T-helper 2 cell treated with Interferon-gamma antibody and Interleukin-4, amounts not matched to agents 5 μg/mL and 100 μg/mL, for 36 hours (primary cell): ENCODE data around the gene EXD3.
"Not testable (repeated sequence)": the region's sequence is repeated elsewhere in the genome, so short reads cannot be mapped to it uniquely, and the experiment has no call there.

Experiments
- DNase-seq: peaks from one replicate; pipeline ENCODE4 v3.0.0; 2021; ENCODE audit warnings: low spot score
- H3K27ac Mint-ChIP-seq: one replicate; pipeline ENCODE4 v1.8.0; 2021; ENCODE audit warnings: mild to moderate bottlenecking, mixed read lengths
- H3K27me3 Mint-ChIP-seq: one replicate; pipeline ENCODE4 v1.8.0; 2021; ENCODE audit warnings: low read depth, mixed read lengths
- H3K36me3 Mint-ChIP-seq: one replicate; pipeline ENCODE4 v1.8.0; 2021; ENCODE audit warnings: low read depth, mixed read lengths
- H3K4me1 Mint-ChIP-seq: one replicate; pipeline ENCODE4 v1.8.0; 2021; ENCODE audit warnings: low read depth, mixed read lengths
- H3K4me3 Mint-ChIP-seq: one replicate; pipeline ENCODE4 v1.8.0; 2022; ENCODE audit warnings: mild to moderate bottlenecking, moderate library complexity, mixed read lengths
- H3K9me3 Mint-ChIP-seq: one replicate; pipeline ENCODE4 v1.8.0; 2021; ENCODE audit warnings: mixed read lengths

Gene EXD3

DNA sequence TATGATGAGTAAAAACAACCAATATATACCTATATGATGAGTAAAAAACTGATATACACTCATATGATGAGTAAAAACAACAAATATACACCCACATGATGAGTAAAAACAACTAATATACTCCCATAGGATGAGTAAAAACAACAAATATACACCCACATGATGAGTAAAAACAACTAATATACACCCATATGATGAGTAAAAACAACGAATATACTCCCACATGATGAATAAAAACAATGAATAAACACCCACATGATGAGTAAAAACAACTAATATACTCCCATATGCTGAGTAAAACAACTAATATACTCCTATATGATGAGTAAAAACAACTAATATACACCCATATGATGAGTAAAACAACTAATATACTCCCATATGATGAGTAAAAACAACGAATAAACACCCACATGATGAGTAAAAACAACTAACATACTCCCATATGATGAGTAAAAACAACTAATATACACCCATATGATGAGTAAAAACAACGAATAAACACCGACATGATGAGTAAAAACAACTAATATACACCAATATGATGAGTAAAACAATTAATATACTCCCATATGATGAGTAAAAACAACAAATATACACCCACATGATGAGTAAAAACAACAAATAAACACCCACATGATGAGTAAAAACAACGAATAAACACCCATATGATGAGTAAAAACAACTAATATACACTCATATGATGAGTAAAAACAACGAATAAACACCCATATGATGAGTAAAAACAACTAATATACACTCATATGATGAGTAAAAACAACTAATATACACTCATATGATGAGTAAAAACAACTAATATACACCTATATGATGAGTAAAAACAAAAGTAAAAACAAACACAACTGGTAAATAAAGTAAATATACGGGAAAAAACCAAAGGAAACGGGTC, 95.1 kb downstream of the EXD3 start:
- H3K9me3 Mint-ChIP-seq = peaks cover 22% of the 10 kb centered on the region
- not testable (repeated sequence) for H3K27me3 Mint-ChIP-seq, DNase-seq, H3K36me3 Mint-ChIP-seq, H3K4me3 Mint-ChIP-seq, H3K4me1 Mint-ChIP-seq
- H3K27ac Mint-ChIP-seq = peak overlapping the region; percentile 26

DNA sequence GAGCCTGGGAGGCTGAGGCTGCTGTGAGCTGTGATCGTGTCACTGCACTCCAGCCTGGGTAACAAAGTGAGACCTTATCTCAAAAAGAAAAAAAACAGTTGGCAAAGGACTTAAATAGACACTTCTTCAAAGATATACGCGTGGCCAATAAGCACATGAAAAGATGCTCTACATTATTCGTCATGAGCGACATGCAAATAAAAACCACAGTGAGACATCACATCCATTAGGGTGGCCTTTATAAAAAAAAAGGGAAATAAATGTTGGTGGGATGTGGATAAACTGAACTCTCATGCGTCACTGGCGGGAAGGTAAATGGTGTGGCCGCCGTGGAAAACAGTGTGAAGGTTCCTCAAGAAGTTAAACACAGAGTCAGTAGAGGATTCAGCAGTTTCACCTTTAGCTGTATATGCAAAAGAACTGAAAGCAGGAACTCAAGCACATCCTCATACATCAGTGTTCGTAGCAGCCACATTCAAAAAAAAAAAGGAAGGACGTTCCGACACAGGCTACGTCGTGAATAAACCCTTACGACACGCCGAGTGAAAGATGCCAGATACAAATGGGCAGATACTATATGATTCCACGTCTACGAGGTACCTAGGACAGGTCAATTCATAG, 96.4 kb downstream of the EXD3 start:
- peaks cover 22% of the 10 kb centered on the region for H3K9me3 Mint-ChIP-seq
- peaks cover 1% of the 10 kb centered on the region for H3K36me3 Mint-ChIP-seq
- H3K4me1 Mint-ChIP-seq = peaks cover 8% of the 10 kb centered on the region
- H3K4me3 Mint-ChIP-seq = peak overlapping the region; percentile 72
- H3K27me3 Mint-ChIP-seq = peaks cover 5% of the 10 kb centered on the region
- peak overlapping the region; percentile 80 for H3K27ac Mint-ChIP-seq
- no peak for DNase-seq

DNA sequence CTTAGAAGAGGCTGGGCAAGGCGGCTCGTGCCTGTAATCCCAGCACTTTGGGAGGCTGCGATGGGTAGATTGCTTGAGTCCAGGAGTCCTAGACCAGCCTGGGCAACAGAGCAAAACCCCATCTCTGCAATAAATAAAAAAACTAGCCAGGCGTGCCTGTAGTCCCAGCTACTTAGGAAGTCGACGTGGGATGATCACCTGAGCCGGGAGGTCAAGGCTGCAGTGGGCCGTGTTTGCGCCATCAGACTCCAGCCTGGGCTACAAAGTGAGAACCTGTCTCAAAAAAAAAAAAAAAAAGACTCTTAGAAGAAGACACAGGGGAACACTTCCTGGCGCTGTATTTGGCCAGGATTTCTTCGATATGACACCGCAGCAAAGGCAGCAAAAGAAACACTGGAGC, 97.2 kb downstream of the EXD3 start:
- Mint-ChIP-seq H3K27ac (no peak overlapping the region), H3K9me3 (peaks cover 22% of the 10 kb centered on the region), H3K36me3 (peaks cover 1% of the 10 kb centered on the region), H3K4me3 (no peak overlapping the region), H3K4me1 (peaks cover 8% of the 10 kb centered on the region), H3K27me3 (peaks cover 5% of the 10 kb centered on the region)
- no peak for DNase-seq

DNA sequence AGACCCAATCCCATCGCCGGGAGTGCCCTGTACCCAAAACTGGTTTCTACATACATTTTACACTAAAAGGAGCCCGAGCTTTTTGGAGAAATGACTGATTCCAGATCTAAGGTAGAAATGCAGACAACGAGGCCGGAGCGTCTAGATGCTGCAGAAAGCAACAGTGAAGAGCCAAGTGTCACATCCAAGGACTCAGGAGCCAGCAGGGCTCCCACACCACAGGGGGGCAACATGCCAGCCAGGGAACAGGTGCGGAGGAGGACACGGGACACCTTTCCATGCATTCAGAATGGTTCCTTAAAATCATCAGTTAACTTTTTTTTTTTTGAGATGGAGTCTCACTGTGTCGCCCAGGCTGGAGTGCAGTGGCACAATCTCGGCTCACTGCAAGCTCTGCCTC, 97.8 kb downstream of the EXD3 start:
- Mint-ChIP-seq H3K27me3 (peaks cover 5% of the 10 kb centered on the region), H3K36me3 (peaks cover 1% of the 10 kb centered on the region), H3K4me1 (peaks cover 11% of the 10 kb centered on the region), H3K4me3 (no peak overlapping the region), H3K27ac (no peak overlapping the region), H3K9me3 (peaks cover 15% of the 10 kb centered on the region)
- no peak for DNase-seq

DNA sequence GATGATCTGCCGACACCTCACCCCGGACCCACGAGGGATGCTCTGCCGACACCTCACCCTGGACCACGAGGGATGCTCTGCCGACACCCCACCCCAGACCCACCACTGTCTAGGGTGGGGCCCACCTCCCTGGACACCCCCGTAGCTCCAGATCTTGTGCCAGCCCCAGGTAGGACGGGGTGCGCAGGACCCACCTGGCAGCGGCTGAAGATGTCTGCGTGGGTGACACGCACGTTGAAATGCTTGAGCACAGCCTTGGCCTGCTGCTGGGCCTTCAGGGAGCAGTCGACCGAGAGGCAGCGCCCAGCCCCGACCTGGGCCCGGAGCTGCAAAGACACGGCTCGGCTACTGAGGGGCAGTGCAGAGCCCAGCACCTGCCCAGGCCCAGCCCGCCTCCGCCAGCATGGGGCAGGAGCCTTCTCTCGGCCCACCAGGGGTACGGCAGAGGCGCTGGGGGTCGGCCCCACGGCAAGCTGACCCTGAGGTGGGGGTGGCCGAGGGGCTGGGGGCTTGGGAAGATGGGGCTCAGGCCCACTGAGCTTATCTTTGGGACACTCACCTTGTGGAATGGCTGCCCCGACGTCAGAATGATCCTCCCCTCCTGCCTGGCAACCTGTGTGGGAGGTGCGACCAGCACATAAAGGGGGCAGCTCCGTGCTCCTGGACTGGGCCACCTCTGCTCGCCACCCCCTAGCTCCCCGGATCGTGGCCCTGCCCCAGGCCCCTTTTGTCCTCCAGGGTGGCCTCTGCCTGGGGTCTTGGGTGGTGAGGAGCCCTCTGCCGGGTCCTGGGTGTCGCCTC, 99.2 kb downstream of the EXD3 start:
- H3K27me3 Mint-ChIP-seq = peaks cover 5% of the 10 kb centered on the region
- peaks cover 13% of the 10 kb centered on the region for H3K9me3 Mint-ChIP-seq
- H3K4me3 Mint-ChIP-seq = no peak overlapping the region
- H3K4me1 Mint-ChIP-seq = peaks cover 15% of the 10 kb centered on the region
- H3K27ac Mint-ChIP-seq = no peak overlapping the region
- no peak for DNase-seq
- H3K36me3 Mint-ChIP-seq = peaks cover 1% of the 10 kb centered on the region

DNA sequence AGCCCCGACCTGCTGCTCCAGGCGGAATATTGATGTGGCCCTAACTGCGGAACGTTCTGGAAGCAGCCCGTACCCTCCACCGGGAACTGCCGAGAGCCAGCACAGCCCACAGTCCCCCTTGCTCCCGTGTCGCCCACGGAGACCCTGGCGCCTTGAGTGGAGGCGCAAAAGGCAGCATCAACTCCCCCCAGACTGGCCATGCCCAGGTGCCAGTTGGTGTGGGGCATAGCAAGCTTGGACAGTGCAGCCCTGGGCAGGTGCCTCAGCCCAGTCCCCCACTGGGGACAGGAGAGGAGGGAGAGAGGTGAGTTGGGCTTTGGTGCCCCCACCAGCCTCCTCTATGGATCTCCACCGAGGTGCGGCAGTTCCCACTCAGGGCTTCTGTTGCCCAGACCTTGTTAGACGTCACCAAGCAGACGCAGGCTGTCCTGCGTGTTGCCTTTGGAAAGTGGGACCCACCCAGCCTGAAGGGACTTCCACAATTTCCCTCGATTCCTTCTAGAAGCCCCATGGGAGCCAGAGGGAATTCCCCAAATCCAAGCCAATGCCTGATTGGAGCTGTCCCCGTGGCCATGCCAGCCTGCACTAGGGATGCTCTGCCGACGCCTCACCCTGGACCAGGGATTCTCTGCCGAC, 101.1 kb downstream of the EXD3 start:
- Mint-ChIP-seq H3K4me3 (no peak overlapping the region), H3K4me1 (peaks cover 12% of the 10 kb centered on the region), H3K27ac (no peak overlapping the region), H3K36me3 (peaks cover 1% of the 10 kb centered on the region), H3K27me3 (peaks cover 5% of the 10 kb centered on the region), H3K9me3 (peaks cover 4% of the 10 kb centered on the region)
- DNase-seq = no peak

DNA sequence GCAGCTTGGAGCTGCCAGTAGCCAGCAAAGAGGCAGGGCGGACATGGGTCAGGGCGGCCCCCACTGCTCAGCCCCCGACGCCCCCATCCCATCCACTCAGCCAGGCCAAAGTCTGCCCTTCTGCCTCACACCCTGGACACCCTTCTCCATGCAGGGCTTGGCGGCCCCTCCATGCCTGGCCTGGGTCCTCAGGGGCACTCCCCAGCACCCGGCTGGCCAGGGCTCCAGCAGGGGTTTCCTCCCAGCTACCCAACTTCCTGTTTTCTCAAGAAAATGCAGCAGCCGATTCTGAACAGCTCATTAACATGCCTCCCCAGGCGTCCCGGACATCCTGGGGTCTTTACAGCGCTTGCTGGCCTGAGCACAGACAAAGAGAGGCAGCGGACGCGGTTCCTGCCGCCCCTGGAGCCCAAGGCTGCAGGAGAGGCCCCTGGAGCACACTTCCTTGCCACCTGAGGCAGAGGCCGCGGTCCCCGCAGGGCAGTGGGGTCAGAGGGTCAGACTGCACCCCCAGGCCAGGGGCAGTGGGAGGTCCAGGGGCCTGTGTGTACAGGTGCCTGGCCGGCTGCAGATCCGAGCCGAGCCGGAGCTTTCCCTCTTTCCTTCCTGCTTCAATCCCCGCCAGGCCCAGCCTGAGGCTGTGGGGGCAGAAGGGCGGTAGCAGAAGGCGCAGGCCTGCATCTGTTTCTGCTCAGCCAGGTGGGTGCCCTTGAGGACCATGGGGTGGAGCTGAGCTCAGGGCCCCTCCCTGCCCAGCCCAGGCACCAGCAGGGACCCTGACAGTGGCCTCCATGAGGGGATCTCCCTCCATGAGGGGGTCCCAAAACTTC, 102.2 kb downstream of the EXD3 start:
- Mint-ChIP-seq H3K27ac (peak overlapping the region; percentile 73), H3K27me3 (peaks cover 2% of the 10 kb centered on the region), H3K4me3 (peak overlapping the region; percentile 54), H3K9me3 (no peaks in the 10 kb centered on the region), H3K4me1 (peaks cover 9% of the 10 kb centered on the region), H3K36me3 (no peaks in the 10 kb centered on the region)
- no peak for DNase-seq

DNA sequence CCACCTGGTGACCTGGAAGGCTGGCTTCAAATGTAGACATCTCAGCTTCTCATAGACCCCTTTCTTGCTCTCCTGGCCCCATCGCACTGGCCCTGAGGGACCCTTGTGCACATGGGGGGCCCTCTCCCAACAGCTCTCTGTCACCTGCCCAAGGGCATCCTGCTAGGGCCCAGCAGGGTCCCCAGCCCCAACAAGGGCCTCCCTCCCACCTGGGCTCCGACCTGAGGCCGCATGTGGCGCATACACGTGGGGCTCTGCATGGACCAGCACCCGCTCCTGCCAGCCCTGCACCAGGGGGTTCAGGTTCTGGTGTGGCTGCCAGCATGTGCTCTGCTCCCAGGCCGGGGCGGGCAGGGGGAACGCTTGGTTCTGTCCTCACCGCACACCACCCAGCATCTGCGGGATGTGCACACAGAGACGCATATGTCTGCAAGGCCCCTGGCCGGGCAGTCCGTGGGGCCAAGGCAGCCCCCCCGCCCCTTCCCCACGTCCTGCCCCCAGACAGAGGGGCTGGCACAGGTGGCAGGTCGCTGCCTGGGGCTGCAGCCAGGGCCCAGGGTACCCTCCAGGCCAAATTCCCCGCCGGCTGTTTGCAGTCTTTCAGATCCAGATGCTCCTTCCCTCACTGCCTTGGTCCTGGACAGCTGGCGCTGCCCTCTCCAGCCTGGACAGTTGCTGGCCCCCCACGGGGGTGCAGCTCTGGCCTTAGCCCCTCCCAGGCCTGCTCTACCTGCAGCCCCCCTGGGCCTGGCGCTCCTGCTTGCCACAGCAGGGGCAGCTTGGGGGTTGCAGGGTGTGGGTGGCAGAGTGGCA, 103.0 kb downstream of the EXD3 start:
- DNase-seq = no peak
- H3K36me3 Mint-ChIP-seq = no peaks in the 10 kb centered on the region
- peaks cover 2% of the 10 kb centered on the region for H3K27me3 Mint-ChIP-seq
- H3K4me3 Mint-ChIP-seq = no peak overlapping the region
- no peak overlapping the region for H3K27ac Mint-ChIP-seq
- H3K9me3 Mint-ChIP-seq = no peaks in the 10 kb centered on the region
- H3K4me1 Mint-ChIP-seq = peaks cover 9% of the 10 kb centered on the region

DNA sequence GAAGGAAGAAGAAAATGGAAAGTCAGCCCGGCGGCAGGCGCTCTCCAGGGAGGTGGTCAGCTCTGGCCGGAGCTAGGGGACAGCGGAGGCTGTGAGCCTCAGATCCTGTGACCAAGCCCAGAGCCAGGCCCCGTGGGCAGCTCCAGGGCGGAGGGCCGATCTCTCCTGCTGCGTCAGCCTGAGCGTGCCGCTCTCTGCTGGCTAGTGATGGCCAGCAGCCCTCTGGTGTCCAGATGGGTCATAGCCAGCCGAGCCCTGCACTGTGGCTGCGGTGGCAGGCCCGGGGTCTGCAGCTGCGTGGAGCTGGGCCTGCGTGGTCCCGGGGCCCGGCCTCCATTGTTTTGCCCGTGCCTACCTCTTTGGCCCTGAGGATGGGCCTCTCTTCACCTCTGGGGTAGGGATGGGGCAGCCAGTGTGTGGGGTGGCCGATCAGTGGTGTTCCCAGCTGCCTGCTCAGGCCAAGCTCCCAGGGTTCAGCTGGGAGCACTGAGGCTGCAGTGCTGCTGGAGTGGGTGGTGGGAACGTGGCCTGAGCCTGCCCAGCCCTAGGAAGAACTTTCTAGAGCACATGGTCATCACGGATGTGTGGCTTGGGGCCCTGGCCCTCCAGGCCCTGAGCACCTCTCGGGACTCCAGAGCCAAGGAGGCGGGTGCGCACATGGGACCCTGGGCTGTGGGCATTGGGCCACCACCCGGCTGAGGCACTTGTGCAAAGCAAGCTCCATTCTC, 103.8 kb downstream of the EXD3 start:
- no peak overlapping the region for H3K4me3 Mint-ChIP-seq
- H3K9me3 Mint-ChIP-seq = no peaks in the 10 kb centered on the region
- DNase-seq = no peak
- no peak overlapping the region for H3K27ac Mint-ChIP-seq
- H3K36me3 Mint-ChIP-seq = no peaks in the 10 kb centered on the region
- H3K27me3 Mint-ChIP-seq = peaks cover 2% of the 10 kb centered on the region
- H3K4me1 Mint-ChIP-seq = peaks cover 9% of the 10 kb centered on the region

DNA sequence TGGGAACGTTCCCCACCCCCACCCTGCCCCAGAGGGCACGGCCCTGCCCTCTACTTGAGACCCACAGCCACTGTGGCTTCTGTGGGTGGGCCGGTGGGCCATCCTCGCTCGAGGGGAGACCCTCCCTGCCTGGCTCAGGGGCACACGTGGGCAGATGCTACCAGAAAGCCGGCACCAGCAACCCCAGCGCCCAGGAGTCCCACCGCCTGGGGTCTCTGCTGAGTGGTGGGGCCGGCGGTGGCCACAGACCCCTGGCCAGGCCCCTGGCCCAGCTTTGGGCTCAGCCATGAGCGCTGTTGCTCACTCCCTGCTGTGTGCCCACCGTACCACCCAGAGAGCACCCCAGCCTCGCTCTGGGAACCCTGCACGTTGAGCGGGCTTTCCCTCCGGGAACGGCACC, 104.4 kb downstream of the EXD3 start:
- H3K9me3 Mint-ChIP-seq = no peaks in the 10 kb centered on the region
- no peaks in the 10 kb centered on the region for H3K36me3 Mint-ChIP-seq
- H3K4me1 Mint-ChIP-seq = peaks cover 9% of the 10 kb centered on the region
- peaks cover 2% of the 10 kb centered on the region for H3K27me3 Mint-ChIP-seq
- H3K27ac Mint-ChIP-seq = no peak overlapping the region
- no peak overlapping the region for H3K4me3 Mint-ChIP-seq
- DNase-seq = no peak

DNA sequence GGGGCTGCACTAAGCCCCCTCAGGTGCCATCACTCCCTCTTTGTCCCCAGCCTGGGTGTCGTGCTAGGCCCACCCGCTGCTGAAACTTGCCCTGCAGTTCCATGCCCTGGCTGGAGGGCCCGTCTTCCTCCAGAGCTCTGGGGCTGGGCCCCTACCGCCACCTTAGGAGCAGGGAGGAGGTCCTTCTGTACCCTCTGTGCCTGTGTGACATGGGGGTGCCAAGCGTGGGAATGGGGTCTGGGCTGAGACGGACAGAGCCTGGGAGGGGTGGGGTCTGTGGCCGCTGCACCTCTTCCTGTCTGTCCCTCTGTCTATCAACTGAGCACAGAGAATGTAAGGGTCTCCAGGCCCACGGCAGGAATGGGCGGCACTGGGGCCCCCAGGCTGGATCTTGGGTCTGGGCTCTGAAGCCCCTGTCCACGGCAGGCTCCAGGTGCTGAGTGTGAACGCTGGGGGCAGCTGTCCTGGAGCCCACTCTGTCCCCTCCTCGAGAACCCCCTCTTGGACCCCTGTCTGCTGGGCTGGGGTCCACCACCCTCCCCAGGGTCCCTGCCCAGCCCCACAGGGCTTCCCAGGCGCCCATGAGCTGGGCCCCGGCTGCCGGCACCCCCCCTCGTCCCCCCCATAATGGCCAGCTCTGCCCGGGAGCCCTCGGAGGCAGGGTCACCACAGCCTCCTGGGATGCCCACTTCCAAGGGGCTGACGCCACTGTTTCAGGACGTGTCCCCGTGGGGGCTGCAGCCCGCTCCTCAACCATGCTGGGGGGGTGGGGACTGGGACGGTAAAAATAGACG, 105.0 kb downstream of the EXD3 start:
- H3K27me3 Mint-ChIP-seq = peaks cover 2% of the 10 kb centered on the region
- no peak overlapping the region for H3K27ac Mint-ChIP-seq
- H3K4me3 Mint-ChIP-seq = no peak overlapping the region
- H3K36me3 Mint-ChIP-seq = no peaks in the 10 kb centered on the region
- no peaks in the 10 kb centered on the region for H3K9me3 Mint-ChIP-seq
- H3K4me1 Mint-ChIP-seq = peaks cover 9% of the 10 kb centered on the region
- DNase-seq = no peak
